ENCODE data around the gene PHYKPL. TPM values are rescaled to one million over a fixed set of nuclear protein-coding genes. Genes with fewer than 3 reads are reported as not detected.
"Not testable (repeated sequence)": the region's sequence is repeated elsewhere in the genome, so short reads cannot be mapped to it uniquely, and the experiment has no call there.

Gene PHYKPL
- total RNA-seq, 1 experiment from 2014 or later, result 59.0 TPM

- no peak for DNase-seq (ENCODE audit: low spot score)
Observed at GRCh38 chr5:178265746-178266145, 33.1 kb upstream of the PHYKPL start.

DNA sequence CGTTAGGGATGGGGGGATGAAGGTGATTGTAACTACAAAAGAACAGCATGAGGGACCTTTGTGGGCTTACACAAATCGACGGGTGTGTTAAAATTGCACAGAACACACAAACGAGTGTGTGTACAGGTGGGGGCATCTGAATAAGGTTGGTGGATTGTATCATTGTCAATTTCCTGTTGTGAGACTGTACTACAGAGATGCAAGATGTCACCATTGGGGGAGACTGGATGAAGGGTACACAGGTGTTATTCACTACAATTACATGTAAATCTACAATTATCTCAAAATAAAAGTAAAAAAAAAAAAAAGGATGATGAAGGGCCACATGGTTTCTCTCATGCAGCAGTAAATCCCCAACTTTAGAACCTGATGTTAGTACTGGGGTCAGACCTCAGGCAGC, 31.4 kb upstream of the PHYKPL start:
- no peak for DNase-seq (ENCODE audit: low spot score)

DNA sequence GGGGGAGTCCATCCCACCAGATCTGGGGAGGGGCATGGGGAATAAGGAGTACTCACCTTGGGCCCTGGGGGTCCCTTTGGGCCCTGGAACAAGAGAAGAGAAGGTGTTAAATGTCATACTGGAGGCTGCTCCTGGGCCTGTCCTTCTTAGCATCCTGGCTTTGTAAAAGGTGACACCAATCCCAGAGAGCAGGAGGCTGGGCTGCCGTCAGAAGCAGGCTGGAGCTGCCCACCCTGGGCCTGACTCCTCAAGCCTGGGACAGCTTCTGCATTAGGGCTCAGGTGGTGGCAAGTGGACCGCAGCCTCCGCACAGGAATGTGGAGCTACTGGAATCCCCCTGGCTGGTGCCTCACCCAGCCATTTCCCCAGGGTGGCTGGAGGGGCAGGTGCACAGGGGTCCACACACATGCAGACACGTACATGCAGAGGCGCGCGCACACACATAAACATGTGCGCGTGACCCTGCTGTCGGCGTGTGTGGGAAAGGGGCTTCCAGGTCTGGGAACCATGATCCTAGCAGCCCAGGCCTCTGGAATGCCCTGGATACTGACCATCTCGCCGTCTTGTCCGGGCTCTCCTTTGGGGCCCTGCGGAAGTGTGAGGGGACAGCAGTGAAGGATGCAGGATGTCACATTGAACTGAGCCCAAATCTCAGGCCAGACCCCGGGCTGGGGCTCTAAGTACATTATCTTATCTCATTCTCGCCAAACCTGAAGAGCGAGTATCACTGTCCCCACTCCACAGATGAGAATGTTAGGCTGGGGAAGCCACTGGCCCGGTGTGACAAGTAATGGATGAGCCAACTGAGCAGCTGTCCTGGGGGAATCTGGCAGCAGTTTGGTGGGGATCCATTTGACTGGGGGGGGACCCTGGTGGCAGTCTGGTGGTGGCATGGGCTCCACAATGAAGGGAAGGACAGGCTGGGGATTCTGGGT, 29.3 kb upstream of the PHYKPL start:
- DNase-seq (ENCODE audit: low spot score), result no peak

- no peak for DNase-seq (ENCODE audit: low spot score)
Observed at GRCh38 chr5:178259623-178260536, 27.3 kb upstream of the PHYKPL start.

DNA sequence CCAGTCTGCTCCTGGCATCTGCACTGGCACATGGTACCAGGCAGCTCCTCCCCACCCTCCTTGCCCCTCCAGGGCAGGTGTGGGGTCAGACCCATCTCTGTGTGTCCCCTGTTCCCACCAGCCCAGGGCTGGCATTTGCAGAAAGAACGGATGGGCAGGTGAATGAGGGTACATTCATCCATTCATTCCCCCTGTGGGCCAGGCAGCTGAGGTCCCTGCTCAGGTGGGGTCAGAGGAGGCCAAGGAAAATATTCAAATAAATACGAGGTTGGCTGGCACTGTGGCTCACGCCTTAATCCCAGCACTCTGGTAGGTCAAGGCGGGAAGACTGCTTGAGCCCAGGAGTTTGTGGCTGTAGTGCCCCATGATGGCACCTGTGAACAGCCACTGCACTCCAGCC, 25.0 kb upstream of the PHYKPL start:
- no peak for DNase-seq (ENCODE audit: low spot score)

GRCh38 chr5:178256746-178257145, 24.1 kb upstream of the PHYKPL start:
- DNase-seq (ENCODE audit: low spot score), result no peak

- DNase-seq (ENCODE audit: low spot score), result not testable (repeated sequence)
Observed at GRCh38 chr5:178253632-178254031, 21.0 kb upstream of the PHYKPL start.

DNA sequence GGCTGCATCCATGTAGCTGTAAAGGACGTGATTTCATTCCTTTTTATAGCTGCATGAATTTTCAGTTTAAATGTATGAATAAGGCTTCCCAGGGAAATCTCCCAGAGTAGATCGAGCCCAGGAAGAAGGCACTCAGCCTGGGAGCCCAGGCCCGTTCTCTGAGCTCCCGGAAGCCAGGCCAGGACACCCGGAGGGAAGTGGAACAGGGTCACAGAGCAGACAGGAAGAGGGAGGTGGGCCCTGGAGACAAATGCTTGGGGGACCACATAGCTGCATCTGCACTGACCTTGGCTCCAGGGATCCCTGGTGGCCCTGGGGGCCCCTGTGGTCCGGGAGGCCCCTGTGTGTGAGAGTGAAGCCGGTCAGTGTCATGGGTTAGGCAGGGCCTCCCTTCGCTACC, 19.7 kb upstream of the PHYKPL start:
- DNase-seq (ENCODE audit: low spot score), result no peak

- no peak for DNase-seq (ENCODE audit: low spot score)
Observed at GRCh38 chr5:178250263-178250662, 17.7 kb upstream of the PHYKPL start.

- DNase-seq (ENCODE audit: low spot score), result no peak
Observed at GRCh38 chr5:178249191-178249989, 16.8 kb upstream of the PHYKPL start.

DNA sequence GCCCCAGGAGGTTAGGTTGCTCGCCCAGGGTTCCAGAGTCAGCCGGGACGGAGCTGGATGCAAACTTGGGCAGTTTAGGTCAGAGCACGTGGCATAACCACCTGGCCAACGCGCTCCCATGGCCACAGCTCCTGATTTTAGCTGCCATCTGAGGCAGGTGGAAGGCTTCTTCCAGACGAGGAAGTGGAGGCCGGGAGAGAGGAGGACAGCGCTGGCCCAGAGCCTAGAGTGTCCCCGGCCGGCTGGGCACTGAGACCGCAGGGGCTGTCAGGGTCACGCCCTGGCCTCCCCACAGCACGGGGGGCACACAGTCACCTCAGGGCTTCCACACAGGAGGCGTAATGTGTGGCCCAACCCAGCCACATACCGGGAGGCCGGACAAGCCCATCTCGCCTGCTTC, 16.1 kb upstream of the PHYKPL start:
- no peak for DNase-seq (ENCODE audit: low spot score)

- no peak for DNase-seq (ENCODE audit: low spot score)
Observed at GRCh38 chr5:178247481-178248456, 15.2 kb upstream of the PHYKPL start.

DNA sequence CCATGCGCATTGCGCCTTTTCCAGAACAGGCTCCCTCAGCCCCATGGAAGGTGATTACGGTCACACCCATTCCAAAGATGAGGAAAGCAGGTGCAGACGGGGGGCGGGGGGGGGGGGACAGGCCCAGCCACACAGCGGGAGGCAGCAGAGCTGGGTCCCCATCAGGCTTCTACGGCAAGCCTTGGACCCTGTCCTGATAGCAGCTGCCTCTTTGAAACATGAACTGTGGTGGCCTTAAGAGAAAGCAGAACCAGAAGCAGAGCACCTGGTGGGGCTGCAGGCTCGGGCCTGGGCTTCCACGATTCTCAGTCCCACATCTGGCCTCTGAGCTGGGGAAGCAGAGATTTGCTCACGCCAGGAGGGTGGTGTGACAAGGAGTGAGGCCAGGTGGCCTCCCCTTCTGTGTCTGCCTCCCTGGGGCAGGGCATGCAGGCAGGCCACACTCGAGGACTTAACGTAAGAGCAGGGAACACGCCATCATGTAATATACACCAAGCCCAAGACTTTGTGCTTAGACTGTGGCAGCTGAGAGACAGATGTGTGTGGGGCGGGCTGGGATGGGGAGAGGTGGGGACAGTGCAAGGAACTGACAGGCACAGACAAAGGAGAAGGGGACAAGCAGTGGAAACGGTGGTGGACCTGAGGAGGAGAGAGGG, 14.2 kb upstream of the PHYKPL start:
- no peak for DNase-seq (ENCODE audit: low spot score)

- no peak for DNase-seq (ENCODE audit: low spot score)
Observed at GRCh38 chr5:178245389-178245788, 12.8 kb upstream of the PHYKPL start.

GRCh38 chr5:178244576-178244975, 12.0 kb upstream of the PHYKPL start:
- DNase-seq (ENCODE audit: low spot score), result no peak

GRCh38 chr5:178242416-178242815, 9.8 kb upstream of the PHYKPL start:
- DNase-seq (ENCODE audit: low spot score), result no peak

- DNase-seq (ENCODE audit: low spot score), result no peak
Observed at GRCh38 chr5:178241688-178242231, 9.2 kb upstream of the PHYKPL start.

- DNase-seq (ENCODE audit: low spot score), result no peak
Observed at GRCh38 chr5:178241231-178241663, 8.6 kb upstream of the PHYKPL start.

DNA sequence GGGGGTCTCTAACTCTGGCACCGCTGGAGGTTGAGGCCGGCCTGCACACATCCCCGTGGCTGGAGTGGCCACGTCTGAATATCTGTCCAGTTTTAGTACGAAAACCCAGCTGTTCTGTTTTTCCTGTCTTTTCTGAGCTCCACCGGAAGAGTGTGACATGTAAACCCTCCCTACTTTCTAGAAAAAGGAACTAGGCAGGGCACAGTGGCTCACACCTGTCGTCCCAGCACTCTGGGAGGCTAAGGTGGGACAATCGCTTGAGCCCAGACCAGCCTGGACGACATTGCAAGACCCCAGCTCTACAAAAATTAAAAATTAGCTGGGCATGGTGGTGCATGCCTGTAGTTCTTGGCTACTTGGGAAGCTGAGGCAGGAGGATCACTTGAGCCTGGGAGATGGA, 8.2 kb upstream of the PHYKPL start:
- no peak for DNase-seq (ENCODE audit: low spot score)

All from HT-29 (cell line).